Erythroblast (primary cell): ENCODE results near the gene CHID1.
A peak's percentile ranks its signal among the peaks of the same experiment; 100 is the strongest.

ENCODE experiments used
- GATA1 ChIP-seq: IDR thresholded peaks from 2 replicates; pipeline ENCODE4 v1.6.1; 2011; ENCODE audit warnings: low read depth, mild to moderate bottlenecking, control low read depth, low read length, moderate library complexity
- POLR2A ChIP-seq: IDR thresholded peaks from 2 replicates; pipeline ENCODE4 v1.6.1; 2011; ENCODE audit warnings: mild to moderate bottlenecking, low read length

GRCh38 chr11:819129-819931, 91.3 kb downstream of the CHID1 start:
- TF ChIP-seq POLR2A (peak; percentile 80), GATA1 (no peak)
